Measurements from ENCODE around the gene BDH1.

Gene BDH1

DNA sequence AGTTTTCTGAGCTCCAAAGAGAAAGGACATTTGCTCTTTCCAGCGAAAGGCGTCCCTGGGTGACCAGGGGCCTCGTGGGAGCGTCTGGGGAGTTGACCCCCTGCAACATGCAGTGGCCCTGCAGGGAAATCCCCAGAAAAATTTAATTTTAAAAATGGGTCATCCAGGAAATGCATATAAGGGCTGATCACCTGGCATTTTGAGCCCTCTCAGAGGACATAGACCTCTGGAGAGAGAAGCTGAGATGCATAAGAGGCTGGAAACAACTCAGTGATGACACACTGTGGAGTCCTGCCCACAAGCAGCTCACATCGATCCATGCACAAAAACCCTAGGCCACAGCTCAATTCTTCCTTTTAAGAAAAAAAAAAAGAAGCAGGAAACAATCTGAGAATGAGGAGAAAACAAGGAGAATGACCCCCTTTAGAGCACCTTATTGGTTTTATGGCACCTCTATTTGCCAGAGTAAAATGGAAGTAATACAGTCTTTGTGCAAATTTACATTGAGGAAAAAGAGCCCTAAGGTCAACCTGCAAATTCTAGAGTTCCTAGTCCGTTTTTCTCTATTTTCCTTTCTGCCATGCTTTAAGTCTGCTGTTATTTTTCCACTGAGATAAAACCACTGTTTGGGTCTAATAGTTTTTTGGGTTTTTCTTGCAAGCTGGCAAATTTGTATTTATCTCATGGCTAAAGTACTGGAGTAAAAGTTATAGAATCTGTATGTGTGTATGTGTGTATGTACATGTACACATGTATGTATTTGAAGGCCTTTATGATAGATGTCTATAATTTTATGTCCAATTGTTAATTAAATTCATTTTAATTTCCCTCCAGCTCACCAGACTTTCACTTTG lies 6.9 kb upstream of the BDH1 start:
- no peak for DNase-seq (ENCODE audit: low read depth)
- peaks cover 40% of the 10 kb centered on the region for H3K27me3 ChIP-seq (replicated peaks; ENCODE audit: control insufficient read depth, insufficient read depth, low read length)
- H3K36me3 ChIP-seq (ENCODE audit: control insufficient read depth, insufficient read depth, low read length, severe bottlenecking): no peaks in the 10 kb centered on the region
- no peak overlapping the region for H3K4me3 ChIP-seq (ENCODE audit: low read length)
- H3K9me3 ChIP-seq (ENCODE audit: control insufficient read depth, low read length): peaks cover 27% of the 10 kb centered on the region
- no peak overlapping the region for H3K9ac ChIP-seq (ENCODE audit: low read length)
- H3K4me1 ChIP-seq (ENCODE audit: control insufficient read depth, insufficient read depth, low read length): no peaks in the 10 kb centered on the region

GRCh38 chr3:197561926-197562325 lies 6.2 kb upstream of the BDH1 start:
- H3K4me1 ChIP-seq (ENCODE audit: control insufficient read depth, insufficient read depth, low read length): no peaks in the 10 kb centered on the region
- H3K9ac ChIP-seq (ENCODE audit: low read length): no peak overlapping the region
- no peak for DNase-seq (ENCODE audit: low read depth)
- H3K4me3 ChIP-seq (ENCODE audit: low read length): no peak overlapping the region
- no peaks in the 10 kb centered on the region for H3K36me3 ChIP-seq (ENCODE audit: control insufficient read depth, insufficient read depth, low read length, severe bottlenecking)
- H3K27me3 ChIP-seq (replicated peaks; ENCODE audit: control insufficient read depth, insufficient read depth, low read length): peaks cover 34% of the 10 kb centered on the region
- H3K9me3 ChIP-seq (ENCODE audit: control insufficient read depth, low read length): peaks cover 25% of the 10 kb centered on the region

DNA sequence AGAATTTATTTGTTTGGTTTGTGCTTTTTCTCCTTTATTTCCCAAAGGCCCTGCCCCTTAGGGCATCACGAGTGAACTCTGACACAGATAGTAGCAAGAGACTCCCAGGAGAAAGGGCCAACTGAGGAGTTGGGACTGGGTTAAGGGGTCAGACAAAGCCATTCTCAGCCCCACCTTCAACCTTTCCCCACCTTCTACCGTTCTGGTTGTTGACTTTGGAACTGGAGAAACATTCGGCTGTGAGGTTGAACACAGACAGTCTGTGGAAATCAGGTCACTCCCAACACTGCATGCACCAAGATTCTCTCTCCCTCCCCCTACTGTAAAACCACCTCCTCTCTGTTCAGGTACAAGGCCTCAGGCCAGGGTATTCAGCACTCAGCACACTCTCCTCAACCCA lies 3.9 kb upstream of the BDH1 start:
- Histone ChIP-seq H3K4me3 (ENCODE audit: low read length) (no peak overlapping the region), H3K9ac (ENCODE audit: low read length) (no peak overlapping the region), H3K9me3 (ENCODE audit: control insufficient read depth, low read length) (peaks cover 14% of the 10 kb centered on the region), H3K4me1 (ENCODE audit: control insufficient read depth, insufficient read depth, low read length) (peaks cover 6% of the 10 kb centered on the region), H3K36me3 (ENCODE audit: control insufficient read depth, insufficient read depth, low read length, severe bottlenecking) (no peaks in the 10 kb centered on the region), H3K27me3 (replicated peaks; ENCODE audit: control insufficient read depth, insufficient read depth, low read length) (peaks cover 37% of the 10 kb centered on the region)
- no peak for DNase-seq (ENCODE audit: low read depth)

DNA sequence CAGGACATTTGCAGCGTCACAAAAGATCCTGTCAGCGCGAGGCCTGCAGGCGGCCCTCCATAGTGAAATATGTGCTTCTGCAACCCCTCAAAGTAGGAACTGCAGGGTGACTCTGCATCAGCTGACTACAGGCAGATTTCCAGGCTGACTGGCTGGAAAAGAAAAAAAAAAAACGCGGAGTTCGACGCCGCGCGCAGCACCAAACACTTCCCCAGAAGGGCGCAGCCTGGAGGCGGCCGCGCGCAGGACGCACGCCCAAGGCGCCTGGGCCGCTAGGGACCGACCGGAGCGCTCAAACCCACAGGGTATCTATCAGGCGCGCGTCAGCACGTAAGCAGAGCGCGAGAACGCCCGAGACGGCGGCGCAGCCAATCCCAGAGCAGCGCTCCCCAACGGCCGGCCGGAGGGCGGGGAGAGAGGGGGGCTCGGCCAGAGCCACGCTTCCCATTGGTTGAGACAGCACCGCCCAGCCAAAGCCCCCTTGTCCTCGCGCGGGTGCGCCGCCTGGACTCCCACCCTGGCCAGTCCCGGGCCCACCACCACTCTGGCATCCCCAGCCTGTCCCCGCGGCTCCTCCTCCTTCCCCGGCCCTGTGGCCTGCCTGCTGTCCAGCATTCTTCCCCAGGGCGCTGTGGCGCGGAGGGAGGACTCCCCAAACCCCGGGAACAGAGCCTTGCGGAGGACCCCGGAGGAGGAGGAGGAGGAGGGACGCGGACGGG lies 1.0 kb downstream of the BDH1 start:
- no peaks in the 10 kb centered on the region for H3K9me3 ChIP-seq (ENCODE audit: control insufficient read depth, low read length)
- H3K36me3 ChIP-seq (ENCODE audit: control insufficient read depth, insufficient read depth, low read length, severe bottlenecking): no peaks in the 10 kb centered on the region
- DNase-seq (ENCODE audit: low read depth): peak; percentile 99
- H3K9ac ChIP-seq (ENCODE audit: low read length): peak overlapping the region; percentile 85
- peak overlapping the region; percentile 85 for H3K4me3 ChIP-seq (ENCODE audit: low read length)
- H3K27me3 ChIP-seq (replicated peaks; ENCODE audit: control insufficient read depth, insufficient read depth, low read length): peaks cover 21% of the 10 kb centered on the region
- H3K4me1 ChIP-seq (ENCODE audit: control insufficient read depth, insufficient read depth, low read length): peaks cover 13% of the 10 kb centered on the region

- Histone ChIP-seq H3K36me3 (ENCODE audit: control insufficient read depth, insufficient read depth, low read length, severe bottlenecking) (no peaks in the 10 kb centered on the region), H3K9me3 (ENCODE audit: control insufficient read depth, low read length) (no peaks in the 10 kb centered on the region), H3K4me3 (ENCODE audit: low read length) (peak overlapping the region; percentile 85), H3K9ac (ENCODE audit: low read length) (peak overlapping the region; percentile 85), H3K4me1 (ENCODE audit: control insufficient read depth, insufficient read depth, low read length) (peaks cover 13% of the 10 kb centered on the region), H3K27me3 (replicated peaks; ENCODE audit: control insufficient read depth, insufficient read depth, low read length) (peaks cover 17% of the 10 kb centered on the region)
- DNase-seq (ENCODE audit: low read depth): no peak
Observed at GRCh38 chr3:197554196-197554561, 1.6 kb downstream of the BDH1 start.

GRCh38 chr3:197552198-197552597 lies 3.6 kb downstream of the BDH1 start:
- DNase-seq (ENCODE audit: low read depth): no peak
- Histone ChIP-seq H3K4me1 (ENCODE audit: control insufficient read depth, insufficient read depth, low read length) (peaks cover 13% of the 10 kb centered on the region), H3K27me3 (replicated peaks; ENCODE audit: control insufficient read depth, insufficient read depth, low read length) (peaks cover 4% of the 10 kb centered on the region), H3K9ac (ENCODE audit: low read length) (no peak overlapping the region), H3K36me3 (ENCODE audit: control insufficient read depth, insufficient read depth, low read length, severe bottlenecking) (no peaks in the 10 kb centered on the region), H3K9me3 (ENCODE audit: control insufficient read depth, low read length) (no peaks in the 10 kb centered on the region), H3K4me3 (ENCODE audit: low read length) (no peak overlapping the region)

DNA sequence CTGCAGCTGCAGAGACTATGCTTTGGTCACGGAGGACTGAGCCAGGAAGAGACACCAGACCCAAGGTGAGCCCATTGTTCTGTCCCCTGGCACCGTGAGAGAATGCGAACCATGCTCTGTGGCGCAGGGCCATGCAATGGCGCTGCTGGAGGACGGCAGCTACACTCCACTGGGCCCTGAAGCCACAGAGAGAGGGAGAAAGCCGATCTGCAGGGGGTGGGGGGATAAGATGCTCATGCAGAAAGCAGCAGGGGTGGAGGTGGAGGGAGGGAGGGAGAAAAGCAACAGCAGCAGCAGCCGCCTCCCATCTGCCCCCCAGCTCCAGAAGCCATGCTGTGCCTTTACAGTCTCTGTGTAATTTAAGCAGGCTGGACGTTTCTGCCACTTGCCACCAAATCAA lies 5.3 kb downstream of the BDH1 start:
- Histone ChIP-seq H3K36me3 (ENCODE audit: control insufficient read depth, insufficient read depth, low read length, severe bottlenecking) (no peaks in the 10 kb centered on the region), H3K4me3 (ENCODE audit: low read length) (no peak overlapping the region), H3K27me3 (replicated peaks; ENCODE audit: control insufficient read depth, insufficient read depth, low read length) (no peaks in the 10 kb centered on the region), H3K9me3 (ENCODE audit: control insufficient read depth, low read length) (no peaks in the 10 kb centered on the region), H3K9ac (ENCODE audit: low read length) (no peak overlapping the region), H3K4me1 (ENCODE audit: control insufficient read depth, insufficient read depth, low read length) (peaks cover 11% of the 10 kb centered on the region)
- DNase-seq (ENCODE audit: low read depth): no peak

GRCh38 chr3:197549261-197549885 lies 6.4 kb downstream of the BDH1 start:
- no peak overlapping the region for H3K4me3 ChIP-seq (ENCODE audit: low read length)
- peaks cover 6% of the 10 kb centered on the region for H3K4me1 ChIP-seq (ENCODE audit: control insufficient read depth, insufficient read depth, low read length)
- no peaks in the 10 kb centered on the region for H3K9me3 ChIP-seq (ENCODE audit: control insufficient read depth, low read length)
- H3K36me3 ChIP-seq (ENCODE audit: control insufficient read depth, insufficient read depth, low read length, severe bottlenecking): no peaks in the 10 kb centered on the region
- H3K9ac ChIP-seq (ENCODE audit: low read length): no peak overlapping the region
- no peak for DNase-seq (ENCODE audit: low read depth)
- no peaks in the 10 kb centered on the region for H3K27me3 ChIP-seq (replicated peaks; ENCODE audit: control insufficient read depth, insufficient read depth, low read length)

GRCh38 chr3:197547306-197548011 lies 8.3 kb downstream of the BDH1 start:
- Histone ChIP-seq H3K9me3 (ENCODE audit: control insufficient read depth, low read length) (no peaks in the 10 kb centered on the region), H3K36me3 (ENCODE audit: control insufficient read depth, insufficient read depth, low read length, severe bottlenecking) (no peaks in the 10 kb centered on the region), H3K9ac (ENCODE audit: low read length) (no peak overlapping the region), H3K4me3 (ENCODE audit: low read length) (no peak overlapping the region), H3K4me1 (ENCODE audit: control insufficient read depth, insufficient read depth, low read length) (no peaks in the 10 kb centered on the region), H3K27me3 (replicated peaks; ENCODE audit: control insufficient read depth, insufficient read depth, low read length) (no peaks in the 10 kb centered on the region)
- no peak for DNase-seq (ENCODE audit: low read depth)

GRCh38 chr3:197546307-197547085 lies 9.3 kb downstream of the BDH1 start:
- no peak for DNase-seq (ENCODE audit: low read depth)
- Histone ChIP-seq H3K4me3 (ENCODE audit: low read length) (no peak overlapping the region), H3K27me3 (replicated peaks; ENCODE audit: control insufficient read depth, insufficient read depth, low read length) (no peaks in the 10 kb centered on the region), H3K9me3 (ENCODE audit: control insufficient read depth, low read length) (no peaks in the 10 kb centered on the region), H3K36me3 (ENCODE audit: control insufficient read depth, insufficient read depth, low read length, severe bottlenecking) (no peaks in the 10 kb centered on the region), H3K9ac (ENCODE audit: low read length) (no peak overlapping the region), H3K4me1 (ENCODE audit: control insufficient read depth, insufficient read depth, low read length) (peaks cover 3% of the 10 kb centered on the region)
